Stimulated activated CD4-positive, alpha-beta T cell treated with anti-CD3 and anti-CD28 coated beads, Interleukin-1b, Interleukin-23, amount 100 ng/mL, for 48 hours (primary cell): ENCODE measurements around the gene SELENOO.

ENCODE experiments used
- DNase-seq: peaks from one replicate; pipeline ENCODE4 v3.0.0-alpha.2; 2020

SELENOO gene

DNA sequence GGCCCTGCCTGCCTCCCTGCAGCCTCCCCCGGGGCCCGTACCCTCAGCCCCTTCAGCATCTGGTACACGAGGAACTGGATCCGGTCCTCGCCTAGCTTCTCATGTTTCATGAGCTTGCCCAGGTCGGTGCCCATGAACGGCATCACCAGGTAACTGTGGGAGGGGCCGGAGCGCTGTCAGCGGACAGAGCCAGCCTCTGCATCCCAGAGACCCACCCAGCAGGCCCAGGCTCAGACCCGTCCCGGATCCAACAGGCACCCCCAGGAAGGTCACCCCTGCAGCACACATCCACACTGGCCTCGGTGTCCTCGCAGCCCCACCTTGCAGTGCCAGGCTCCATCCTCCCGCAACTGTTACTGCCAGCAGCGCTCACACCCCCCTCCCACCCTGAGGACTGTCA lies 56.2 kb downstream of the SELENOO start:
- no peak for DNase-seq

DNA sequence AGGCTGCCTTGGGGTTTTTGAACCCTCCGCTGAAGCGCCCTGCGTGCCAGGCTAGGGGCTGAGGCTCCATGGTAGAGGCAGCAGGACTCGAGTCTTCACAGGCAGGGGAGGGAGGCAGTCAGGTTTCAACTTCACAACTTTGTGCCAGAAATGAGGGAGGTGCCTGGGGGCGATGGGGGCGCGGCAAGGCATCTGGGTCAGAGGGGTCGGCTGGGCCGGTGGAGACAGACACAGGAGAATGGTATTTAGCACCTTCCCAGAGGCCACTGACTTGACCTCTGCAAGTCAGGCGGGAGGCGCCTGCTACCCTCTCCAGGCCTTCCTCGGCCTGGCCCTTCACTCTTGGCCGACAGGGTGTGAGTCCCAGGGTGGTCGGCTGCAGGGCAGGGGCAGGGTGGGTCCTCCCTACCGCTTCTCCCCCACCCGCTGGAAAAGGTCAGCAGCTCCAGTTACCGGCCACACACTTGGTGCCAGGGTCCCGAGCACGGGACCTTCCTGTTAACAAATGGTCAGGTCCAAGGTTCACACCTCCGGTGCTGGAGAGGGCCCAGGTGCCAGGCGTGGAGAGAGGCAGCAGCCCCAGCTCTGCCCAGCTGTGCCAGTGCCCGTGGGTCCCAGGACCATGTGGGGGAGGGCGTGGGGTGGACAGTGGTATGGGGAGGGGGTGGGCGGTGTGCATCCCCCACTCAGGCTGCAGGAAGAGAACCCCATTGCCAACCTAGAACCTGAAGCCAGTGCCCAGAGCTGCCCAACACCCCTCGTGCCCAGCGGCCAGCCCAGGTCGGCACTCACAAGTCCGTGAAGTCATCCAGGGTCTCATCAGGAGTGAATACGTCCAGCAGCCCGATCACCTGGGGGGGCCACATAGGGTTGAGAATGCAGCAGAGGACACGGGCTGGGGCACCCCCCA lies 56.9 kb downstream of the SELENOO start:
- DNase-seq = no peak

DNA sequence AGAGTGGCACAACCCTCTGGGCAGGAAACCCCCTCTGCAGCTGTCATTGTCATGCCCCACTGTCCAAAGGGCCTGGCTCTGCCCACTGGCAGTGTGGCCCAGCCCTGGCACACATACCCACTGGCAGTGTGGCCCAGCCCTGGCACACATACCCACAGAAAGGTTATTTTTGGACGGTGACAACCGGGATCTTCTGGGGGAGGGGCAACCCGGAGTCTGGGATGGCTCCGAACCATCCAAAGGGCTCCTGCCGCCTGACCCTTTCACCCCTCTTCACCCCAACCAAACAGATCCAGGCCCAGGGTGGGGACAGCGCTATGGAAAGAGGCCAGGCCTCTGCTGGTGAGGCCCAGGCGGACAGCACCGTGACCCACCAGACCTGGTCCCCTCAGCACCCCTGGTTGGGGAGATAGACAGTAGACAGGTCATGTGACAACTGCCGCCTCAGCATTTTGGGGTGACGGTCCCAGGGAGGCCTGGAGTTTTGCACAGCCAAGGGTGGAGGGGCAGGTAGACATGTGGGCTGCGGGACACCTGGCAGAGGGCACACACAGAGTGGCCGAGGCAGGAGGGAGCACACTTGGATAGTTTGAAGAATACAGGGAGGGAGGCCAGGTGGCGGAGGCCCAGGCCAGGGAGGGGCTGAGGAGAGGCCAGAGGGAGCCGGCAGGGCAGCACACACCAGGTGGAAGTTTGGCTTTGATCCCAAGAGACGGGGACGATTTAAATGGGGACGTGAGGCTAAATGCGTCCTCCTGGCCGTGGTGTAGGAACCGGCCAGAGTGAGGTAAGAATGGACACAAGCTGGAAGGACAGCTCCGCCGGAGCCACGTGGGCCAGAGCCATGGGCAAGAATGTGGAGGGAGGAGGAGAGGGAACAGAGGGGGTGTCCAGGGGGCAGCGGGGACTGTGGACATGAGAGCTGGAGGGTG lies 57.8 kb downstream of the SELENOO start:
- no peak for DNase-seq

DNA sequence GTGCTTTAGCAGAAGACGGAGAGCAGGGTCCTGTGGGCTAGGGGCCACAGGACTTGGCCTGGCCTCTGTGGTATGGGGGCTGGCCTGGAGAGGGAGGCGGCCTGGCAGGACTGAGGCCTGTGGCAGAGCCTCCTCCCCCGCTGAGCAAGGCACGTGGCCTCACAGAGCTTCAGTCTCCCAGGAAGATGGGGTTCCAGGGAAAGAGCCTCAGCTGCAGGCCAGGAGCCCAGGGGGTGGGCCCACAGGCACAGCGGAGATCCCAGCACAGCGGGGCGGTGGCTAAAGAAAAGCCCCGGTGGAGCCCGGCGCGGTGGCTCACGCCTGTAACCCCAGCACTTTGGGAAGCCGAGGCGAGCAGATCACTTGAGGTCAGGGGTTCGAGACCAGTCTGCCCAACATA lies 58.5 kb downstream of the SELENOO start:
- no peak for DNase-seq

DNA sequence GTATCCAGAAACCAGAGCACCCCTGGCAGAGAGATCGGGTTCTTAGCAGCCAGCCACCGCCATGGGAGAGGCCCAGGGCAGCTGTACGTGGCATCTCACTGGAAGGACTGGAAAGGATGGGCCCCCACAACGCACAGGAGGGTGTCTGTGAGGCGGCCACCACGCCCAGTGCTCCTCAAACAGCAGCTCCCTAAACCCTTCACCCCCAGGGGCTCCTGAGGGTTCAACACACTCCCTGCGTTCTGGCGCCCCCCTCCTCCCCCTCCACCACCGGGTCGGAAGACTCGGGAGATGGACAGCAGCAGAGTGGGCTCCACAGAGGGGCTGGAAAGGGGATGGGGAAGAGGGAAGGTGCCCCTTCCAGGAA lies 59.6 kb downstream of the SELENOO start:
- no peak for DNase-seq

DNA sequence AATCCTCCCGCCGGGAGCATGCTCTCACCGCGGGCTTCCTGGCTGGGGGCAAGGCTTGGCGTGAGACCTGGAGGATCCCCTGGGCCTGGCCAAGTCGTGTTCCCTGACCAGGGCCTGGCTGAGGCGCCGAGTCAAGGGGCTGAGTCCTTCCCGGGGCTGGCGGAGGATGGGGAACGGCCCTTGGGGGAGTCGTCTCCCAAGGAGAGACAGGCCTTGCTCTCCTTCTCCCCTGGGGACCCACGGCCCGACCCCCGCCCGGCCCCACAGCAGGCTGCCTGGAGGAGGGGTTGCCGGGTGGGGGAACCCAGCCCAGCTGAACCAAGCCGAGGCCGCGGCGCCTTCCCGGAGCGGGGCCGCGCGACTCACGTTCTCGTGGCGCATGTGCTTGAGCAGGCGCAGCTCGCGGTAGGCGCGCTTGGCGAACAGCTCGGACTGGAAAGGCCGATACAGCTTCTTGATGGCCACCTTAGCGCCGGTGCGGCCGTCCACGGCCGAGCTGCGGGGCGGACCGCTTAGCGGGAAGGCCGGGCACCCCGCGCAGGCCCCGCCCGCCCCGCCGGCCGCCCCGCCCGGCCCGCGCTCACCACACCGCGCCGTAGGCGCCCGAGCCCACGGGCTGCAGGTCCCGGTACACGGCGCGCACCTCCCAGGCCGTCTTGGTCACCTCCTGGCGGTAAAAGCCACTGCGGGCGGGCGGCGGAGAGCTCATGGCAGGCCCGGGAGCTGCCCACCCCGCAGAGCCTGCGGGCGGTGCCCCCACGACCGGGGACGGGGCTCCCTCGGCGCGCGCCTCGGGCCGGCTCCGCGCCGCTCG lies 60.2 kb downstream of the SELENOO start:
- DNase-seq = no peak

DNA sequence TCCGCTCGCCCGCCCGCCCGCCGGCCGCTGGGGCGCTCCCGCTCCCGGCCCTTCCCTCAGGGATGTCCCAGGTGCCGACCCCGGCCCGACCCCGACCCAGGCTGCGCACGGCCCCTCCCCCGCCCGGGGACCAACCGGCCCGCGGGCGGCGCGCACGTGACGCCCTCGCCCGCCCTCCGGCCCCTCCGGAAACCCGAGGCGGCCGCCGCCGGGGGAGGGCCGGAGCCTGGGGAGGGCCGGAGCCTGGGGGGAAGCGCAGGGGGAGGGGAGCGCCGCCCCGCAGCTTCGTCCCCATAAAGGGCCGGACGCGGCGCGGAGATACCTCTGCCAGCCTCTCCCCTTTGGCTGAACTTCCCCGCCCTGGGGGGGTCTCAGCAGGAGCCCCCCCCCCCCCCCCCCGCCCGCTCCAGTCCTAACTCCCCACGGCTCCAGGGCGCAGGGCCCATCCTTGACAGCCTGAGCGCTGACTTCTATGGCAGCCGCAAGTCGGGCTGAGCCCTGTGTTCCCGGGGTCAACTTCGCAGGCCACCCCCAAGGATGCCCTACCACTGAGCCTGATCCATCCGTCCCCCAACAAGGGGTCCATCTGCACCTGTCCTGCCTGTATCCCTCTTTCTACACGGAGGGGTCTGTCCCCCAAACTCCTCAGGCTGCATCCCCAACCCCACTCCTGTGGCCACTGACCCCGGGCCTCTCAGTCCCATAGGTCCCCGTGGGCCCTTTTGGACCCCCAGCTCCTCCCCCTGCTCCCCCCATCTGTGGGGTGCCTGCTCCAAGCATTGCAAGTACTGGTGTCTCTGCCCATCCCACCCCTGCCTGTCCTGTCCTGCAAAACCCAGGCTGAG lies 61.0 kb downstream of the SELENOO start, which contains the start of gene MAPK12:
Gene MAPK12 (minus strand): TSS at position 69 of the 845 bp plus-strand sequence. CDS start 174 bp downstream, outside the sequence.
- no peak for DNase-seq

DNA sequence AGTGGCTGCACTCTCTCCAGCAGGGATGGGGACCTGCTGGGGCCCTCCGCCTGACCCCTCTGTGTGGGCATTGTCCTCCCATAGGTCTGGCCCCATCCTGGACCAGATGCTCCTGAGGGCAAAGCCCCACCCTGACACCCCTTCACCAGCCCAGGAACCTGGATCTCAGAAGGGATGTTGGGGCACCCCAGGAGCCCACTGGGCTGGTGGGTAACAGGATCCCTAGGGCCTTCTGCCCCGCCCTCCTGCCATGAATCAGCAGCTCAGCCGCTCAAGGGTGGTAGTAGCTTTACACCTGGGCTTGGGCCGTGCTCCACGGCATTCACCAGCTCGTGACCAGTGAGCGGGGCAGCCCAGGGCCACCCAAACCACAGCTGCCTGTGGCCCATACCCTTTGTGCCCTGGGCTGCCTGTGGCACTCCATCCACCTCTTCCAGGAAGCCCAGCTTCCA lies 61.7 kb downstream of the SELENOO start:
- no peak for DNase-seq

DNA sequence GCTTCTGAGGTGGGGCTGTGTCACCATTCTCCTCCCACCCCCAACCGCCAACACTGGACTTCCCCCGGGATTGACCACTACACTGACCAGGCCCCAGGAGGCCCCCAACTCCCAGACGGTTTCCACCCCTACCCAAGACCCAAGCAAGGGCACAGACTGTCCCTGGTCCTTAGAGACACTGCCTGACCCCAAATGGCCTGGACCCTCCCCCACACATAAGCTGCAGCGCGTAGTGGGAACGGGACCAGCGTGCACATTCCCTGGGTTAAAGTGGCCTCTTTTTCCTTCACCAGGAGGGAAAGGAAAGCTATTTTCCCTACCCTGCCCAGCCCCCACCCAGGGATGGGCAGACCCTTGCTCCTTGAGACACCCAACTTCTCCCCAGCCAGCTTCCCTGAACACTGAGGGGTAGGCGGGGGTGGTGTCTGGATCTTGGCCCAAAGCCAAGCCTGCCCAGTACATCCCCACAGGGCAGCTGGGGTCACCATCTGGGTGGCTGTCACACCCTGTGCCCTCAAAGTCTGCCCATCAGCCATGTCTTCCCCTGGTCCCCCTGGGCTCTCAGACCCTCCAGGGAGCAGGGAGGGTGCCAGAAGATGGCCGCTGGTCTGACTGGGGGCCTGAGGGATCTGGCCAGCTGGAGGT lies 62.3 kb downstream of the SELENOO start:
- DNase-seq = no peak

DNA sequence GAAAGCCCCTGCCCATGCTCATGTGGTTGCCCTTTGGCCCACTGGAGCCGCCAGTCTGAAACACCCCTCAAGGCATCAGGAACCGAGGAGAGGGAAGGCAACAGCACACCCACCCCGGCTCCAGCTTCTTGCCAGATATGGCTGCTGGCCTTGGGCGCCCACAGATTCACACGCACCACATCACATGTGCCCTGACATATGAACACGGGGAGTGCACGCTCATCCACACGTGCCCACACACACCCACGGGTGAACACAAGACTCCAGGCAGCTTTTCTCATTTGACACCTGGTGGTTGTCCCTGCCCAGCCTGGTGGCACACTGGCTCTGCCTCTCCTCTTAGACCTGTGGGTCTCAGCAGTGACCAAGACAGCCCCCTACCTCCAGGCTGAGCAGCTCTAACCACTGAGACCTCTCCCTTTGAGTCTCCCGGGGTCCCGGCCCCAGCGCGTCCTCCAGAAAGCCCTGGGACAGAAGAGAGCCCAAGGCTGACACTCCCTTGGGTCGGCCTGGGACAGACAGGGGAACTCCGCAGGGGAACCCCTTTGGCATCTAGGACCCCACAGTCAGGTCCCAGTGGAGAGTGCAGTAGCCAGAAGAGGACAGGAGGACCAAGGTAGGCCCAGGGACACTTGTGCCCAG lies 63.4 kb downstream of the SELENOO start:
- DNase-seq = no peak

DNA sequence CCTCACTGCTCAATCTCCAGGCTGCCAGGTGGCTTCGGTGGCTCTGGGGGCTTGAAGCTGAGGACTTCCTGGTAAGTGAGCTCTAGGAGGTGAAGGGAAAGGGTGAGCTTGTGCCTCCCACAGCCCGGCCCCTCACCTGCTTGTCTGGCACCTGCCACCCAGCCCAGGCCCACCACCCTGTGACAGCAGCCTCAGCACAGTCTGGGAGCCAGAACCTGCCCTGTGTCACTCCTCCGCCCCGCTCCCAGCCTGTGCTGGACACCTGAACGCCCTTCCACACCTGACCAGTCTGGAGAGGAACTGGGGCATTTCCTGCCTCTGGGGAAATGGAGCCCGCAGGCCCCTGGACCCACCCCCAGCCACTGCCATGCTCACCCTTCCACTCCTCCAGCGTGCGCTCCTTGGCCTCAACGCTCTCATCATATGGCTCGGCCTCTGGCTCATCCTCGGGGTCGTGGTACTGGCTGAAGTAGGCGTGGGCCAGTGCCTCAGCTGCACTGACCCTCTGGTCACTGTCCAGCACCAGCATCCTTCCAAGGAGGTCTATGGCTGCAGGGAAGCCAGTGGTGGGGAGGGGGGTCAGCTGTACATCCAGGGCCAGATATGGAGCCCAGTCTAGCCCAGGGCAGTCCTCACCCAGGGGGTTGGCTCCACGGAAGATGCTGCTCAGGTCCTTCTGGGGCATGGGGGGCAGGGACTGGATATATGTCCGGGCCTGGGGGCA lies 64.3 kb downstream of the SELENOO start:
- DNase-seq = no peak

DNA sequence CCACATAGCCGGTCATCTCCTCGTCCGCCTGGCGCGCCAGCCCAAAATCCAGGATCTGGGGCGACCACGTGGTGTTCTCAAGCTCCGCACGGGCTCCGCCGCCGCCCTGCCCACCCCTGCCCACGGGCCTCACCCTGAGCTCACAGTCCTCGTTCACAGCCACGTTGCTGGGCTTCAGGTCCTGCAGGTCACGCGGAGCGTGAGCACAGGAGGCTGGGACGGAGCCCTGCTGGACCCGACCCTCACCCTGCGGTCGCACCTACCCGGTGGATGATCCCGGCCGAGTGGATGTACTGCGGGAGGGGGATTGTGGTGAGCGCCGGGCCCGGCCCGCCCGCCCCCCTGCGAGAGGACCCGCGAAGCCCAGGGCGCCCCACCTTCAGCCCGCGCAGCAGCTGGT lies 66.2 kb downstream of the SELENOO start:
- no peak for DNase-seq
